Activated naive CD8-positive, alpha-beta T cell (primary cell): ENCODE data around the gene BANK1.

Source experiments
- H3K27ac Mint-ChIP-seq: one replicate; pipeline ENCODE4 v1.8.0; 2021; ENCODE audit warnings: mixed read lengths
- H3K27me3 Mint-ChIP-seq: one replicate; pipeline ENCODE4 v1.8.0; 2021; ENCODE audit warnings: mixed read lengths
- H3K36me3 Mint-ChIP-seq: one replicate; pipeline ENCODE4 v1.8.0; 2021; ENCODE audit warnings: mixed read lengths
- H3K4me1 Mint-ChIP-seq: one replicate; pipeline ENCODE4 v1.8.0; 2021; ENCODE audit warnings: low read depth, mixed read lengths
- H3K4me3 Mint-ChIP-seq: one replicate; pipeline ENCODE4 v1.8.0; 2021; ENCODE audit warnings: mild to moderate bottlenecking, mixed read lengths
- H3K9me3 Mint-ChIP-seq: one replicate; pipeline ENCODE4 v1.8.0; 2021; ENCODE audit warnings: low read depth, mixed read lengths

Gene BANK1

GRCh38 chr4:102104278-102104677, 313.7 kb downstream of the BANK1 start:
- Mint-ChIP-seq H3K9me3 (peaks cover 22% of the 10 kb centered on the region), H3K27ac (no peak overlapping the region), H3K27me3 (peaks cover 1% of the 10 kb centered on the region), H3K36me3 (peaks cover 3% of the 10 kb centered on the region), H3K4me1 (no peaks in the 10 kb centered on the region), H3K4me3 (no peak overlapping the region)

GRCh38 chr4:102105983-102106382, 315.5 kb downstream of the BANK1 start:
- H3K36me3 Mint-ChIP-seq = peaks cover 3% of the 10 kb centered on the region
- H3K4me1 Mint-ChIP-seq = no peaks in the 10 kb centered on the region
- H3K4me3 Mint-ChIP-seq = no peak overlapping the region
- peaks cover 1% of the 10 kb centered on the region for H3K27me3 Mint-ChIP-seq
- H3K9me3 Mint-ChIP-seq = peaks cover 22% of the 10 kb centered on the region
- H3K27ac Mint-ChIP-seq = no peak overlapping the region

DNA sequence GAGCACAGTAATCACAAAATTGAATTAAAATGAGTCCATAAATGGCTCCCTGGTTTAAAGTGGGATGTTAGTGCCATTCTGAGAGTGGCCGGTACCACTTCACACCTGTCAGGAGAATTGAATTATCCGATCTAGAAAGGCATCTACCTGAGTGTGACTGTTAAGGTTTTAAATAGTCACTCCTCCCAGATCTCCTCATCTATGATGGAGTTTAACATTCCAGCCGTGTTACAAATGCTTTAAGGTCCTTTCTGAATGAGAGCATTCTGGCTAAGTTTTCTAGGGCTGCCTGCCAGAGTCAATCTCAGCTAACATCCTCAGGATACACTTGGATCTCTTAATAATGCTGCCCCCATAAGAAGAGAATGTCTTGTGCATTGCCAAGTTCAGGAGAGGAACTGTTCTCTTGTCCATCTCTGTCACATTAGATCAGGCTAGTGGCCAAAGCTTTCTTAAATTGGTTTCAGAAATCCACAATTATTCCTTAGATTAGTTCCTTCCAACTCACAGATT, 323.6 kb downstream of the BANK1 start:
- no peaks in the 10 kb centered on the region for H3K4me1 Mint-ChIP-seq
- no peaks in the 10 kb centered on the region for H3K36me3 Mint-ChIP-seq

DNA sequence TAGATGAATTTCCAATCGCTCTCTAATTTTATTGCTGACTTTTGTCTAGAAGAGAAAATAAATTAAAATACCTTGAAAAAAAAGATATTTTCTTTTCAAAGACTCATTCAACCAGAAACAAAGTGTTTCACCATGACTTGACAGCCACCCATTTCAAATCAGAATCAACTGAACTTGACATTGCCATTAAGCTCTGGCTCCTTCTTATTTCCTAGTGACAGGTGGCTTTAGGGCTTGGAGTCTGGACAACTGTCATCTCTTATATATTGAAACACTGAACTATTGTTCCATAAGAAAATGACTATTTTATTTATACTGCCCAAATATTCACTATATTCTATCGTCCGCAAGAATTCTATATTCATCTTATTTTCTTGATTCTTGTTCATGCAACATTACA, 325.6 kb downstream of the BANK1 start:
- Mint-ChIP-seq H3K4me3 (no peak overlapping the region), H3K27me3 (no peaks in the 10 kb centered on the region), H3K27ac (no peak overlapping the region), H3K9me3 (peaks cover 5% of the 10 kb centered on the region), H3K4me1 (no peaks in the 10 kb centered on the region), H3K36me3 (no peaks in the 10 kb centered on the region)

More for the DNA sequence above, 323.6 kb downstream of the BANK1 start:
- Mint-ChIP-seq H3K27ac (no peak overlapping the region), H3K4me3 (no peak overlapping the region), H3K9me3 (no peaks in the 10 kb centered on the region), H3K27me3 (no peaks in the 10 kb centered on the region)

- Mint-ChIP-seq H3K4me1 (no peaks in the 10 kb centered on the region), H3K27ac (no peak overlapping the region)
Observed at GRCh38 chr4:102120846-102121245, 330.3 kb downstream of the BANK1 start.

More at GRCh38 chr4:102120846-102121245, 330.3 kb downstream of the BANK1 start:
- Mint-ChIP-seq H3K27me3 (peaks cover 5% of the 10 kb centered on the region), H3K36me3 (no peaks in the 10 kb centered on the region), H3K4me3 (no peak overlapping the region), H3K9me3 (peaks cover 19% of the 10 kb centered on the region)
